ENCODE results near the gene IGSF9.

The IGSF9 gene

GRCh38 chr1:159973350-159973940, 28.0 kb upstream of the IGSF9 start:
- no peak for DNase-seq

DNA sequence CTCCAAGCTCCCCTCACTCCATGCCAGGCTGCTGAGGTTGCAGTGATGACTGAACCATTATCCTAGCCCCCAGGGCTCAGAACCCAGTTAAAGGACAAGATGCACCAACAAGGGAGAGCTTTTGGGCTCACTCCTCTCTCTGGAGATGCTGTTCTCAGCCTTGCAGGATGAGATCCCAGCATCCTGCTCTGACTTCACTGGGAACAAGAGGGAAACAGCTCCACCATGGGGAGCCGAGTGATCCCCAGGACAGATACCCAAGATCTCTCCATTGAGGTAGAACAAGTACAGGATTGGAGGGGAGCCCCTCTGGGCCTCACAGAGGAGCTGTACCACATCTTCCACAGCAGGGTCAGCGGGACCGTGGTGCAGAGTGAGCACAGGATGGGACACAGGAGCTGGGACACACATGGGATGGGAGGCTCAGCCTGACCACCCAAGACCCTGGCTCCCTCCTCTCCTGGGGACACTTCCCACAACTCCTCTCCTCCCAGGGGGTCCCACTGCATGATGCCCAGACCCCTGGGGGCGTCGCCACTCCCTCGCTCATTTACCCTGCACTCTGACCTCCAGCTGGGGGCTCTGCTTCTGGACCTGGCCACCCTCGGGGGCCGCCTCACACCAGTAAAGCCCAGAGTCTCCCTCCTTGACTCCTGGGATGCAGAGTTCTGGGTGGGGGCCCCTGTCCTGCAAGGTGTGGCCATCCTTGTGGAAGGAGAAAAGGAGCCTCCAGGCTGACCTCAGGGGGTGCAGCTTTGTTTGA, 27.2 kb upstream of the IGSF9 start:
- no peak for DNase-seq

GRCh38 chr1:159970932-159971342, 25.5 kb upstream of the IGSF9 start:
- DNase-seq = no peak

DNA sequence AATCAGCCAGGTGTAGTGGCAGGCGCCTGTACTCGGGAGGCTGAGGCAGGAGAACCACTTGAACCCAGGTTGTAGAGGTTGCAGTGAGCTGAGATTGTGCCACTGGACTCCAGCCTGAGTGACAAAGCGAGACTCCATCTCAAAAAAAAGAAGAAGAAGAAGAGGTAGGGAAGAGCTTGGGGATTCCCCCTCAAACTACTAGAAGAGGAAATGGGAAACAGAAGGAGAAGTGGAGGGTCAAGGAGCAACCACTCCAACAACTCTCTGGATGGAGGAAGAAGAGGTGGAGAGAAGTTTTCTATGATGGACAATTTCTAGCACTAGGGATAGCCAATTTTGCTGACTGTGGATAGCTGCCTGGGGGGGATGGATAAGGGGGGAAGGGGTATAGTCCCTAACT, 23.5 kb upstream of the IGSF9 start:
- no peak for DNase-seq

GRCh38 chr1:159965263-159965662, 19.9 kb upstream of the IGSF9 start:
- no peak for DNase-seq

GRCh38 chr1:159964144-159964543, 18.7 kb upstream of the IGSF9 start:
- DNase-seq = no peak

- DNase-seq = no peak
These were observed 16.8 kb upstream of the IGSF9 start for GRCh38 chr1:159962176-159962575.

DNA sequence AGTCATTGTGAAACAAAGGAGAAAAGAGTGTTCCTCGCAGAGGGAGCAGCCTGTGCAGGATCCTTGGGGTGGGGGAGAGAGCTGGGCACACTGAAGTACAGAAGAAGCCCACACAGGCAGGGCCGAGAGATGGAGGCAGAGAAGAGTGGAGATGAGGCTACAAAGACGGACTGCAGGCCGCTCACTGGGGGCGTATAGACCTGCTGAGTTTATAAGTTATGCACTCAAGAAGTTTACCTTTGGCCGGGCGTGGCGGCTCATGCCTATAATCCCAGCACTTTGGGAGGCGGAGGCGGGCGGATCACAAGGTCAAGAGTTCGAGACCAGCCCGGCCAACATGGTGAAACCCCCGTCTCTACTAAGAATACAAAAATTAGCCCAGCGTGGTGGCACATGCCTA, 16.2 kb upstream of the IGSF9 start:
- DNase-seq = no peak

DNA sequence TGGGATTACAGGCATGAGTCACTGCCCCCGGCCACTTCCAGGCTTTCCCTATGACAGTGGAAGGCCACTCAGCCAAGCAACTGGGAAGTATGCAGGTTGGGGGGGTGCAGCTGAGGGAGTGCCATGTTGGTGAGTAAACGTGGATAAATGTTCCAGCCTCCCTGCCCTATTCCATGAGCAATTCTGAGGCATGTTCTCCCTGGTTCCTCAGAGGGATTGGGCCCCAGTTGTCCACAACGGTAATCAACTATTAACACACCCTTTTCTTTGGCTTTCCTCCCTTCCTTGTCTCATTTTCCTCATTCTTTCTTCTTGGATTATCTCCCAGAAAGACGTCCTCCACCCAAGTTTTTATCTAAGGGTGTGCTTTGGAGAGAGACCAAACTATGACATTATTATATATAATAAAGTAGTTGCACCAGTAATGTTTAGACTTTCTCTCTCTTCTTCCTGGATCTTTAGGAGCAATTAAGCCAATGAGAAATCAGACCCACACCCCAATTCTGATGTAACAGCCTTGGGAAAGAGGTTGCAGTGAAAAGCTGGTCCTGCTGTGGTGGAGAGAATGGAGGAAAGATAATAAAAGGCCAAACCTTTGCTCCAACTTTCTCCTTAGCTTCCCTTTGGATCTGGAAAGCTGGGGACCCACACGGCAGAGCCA, 15.4 kb upstream of the IGSF9 start:
- no peak for DNase-seq

GRCh38 chr1:159959451-159959850, 14.0 kb upstream of the IGSF9 start:
- no peak for DNase-seq

DNA sequence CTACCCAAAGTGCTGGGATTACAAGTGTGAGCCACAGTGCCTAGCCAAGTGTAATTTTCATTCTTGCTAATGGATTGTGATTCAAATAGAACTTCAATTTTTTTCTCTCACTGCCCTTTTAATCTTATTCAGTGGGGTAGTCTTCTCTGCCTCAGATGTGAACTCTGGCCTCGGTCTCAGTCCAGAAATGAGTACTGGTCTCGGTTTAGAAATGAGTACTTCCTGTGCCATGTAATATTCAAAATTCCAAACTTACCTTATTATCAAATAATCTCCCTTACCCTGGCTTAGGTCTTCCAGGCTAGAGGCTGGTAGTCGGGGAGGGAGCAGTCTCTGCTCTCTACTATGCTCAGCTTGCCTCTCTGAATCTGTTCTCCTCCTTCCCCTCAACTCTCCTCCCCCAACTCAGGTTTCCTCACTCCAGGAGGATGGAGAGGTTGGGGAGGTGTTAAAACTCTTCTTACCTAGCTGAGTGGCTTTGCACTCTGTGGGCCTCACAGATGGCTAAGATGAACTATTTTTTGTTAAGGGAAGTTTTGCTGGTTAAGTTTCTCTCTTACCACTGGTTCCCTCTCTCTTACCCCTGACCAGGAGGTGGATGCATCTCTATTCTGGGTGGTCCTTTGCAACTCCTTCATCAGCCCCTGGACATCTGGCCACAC, 13.4 kb upstream of the IGSF9 start:
- DNase-seq = no peak

DNA sequence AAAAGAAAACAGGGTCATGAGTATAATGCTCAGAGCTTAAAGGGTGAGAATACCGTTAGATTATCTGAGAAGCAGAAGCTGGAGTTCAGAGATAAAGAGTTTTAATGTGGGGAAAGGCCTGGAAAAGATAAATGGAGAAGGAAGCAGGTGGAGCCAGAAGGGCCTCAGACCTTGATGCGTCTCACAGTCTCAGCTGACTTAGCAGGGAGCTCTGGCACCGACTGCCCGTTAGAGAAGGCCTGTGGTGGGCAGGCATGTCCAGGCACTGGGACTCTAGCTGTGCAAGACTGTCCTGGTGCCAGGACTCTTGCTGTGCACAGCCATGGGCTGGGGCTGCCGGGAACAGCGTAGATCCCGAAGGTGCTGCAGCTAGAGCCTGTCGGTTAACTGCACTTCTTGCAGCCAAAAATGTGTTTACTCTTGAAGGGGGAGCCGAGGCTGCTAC, 12.4 kb upstream of the IGSF9 start:
- no peak for DNase-seq

DNA sequence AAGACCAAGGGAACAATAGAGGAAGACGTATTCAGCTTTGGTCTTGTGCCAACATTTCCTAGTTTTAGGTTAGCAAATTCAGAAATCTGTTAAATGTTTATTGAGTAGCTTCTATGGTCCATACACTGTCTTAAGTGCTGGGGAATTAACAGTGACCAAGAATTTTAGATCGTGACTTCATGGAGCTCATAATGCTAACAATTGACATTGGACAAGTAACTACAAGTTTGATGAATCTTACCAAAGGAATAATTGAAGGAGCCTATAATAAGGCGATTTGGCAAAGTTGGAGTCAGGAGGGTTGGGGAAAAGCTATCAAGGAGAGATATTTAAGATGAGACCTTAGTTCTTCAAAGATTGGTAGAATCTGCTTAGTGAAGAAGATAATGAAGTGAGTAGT, 10.0 kb upstream of the IGSF9 start:
- DNase-seq = no peak

GRCh38 chr1:159953536-159954515, 8.4 kb upstream of the IGSF9 start, which contains the start of gene SLAMF9:
SLAMF9 (minus strand) TSS chr1:159954237; CDS start chr1:159954137, 100 bp downstream.
- DNase-seq = no peak

DNA sequence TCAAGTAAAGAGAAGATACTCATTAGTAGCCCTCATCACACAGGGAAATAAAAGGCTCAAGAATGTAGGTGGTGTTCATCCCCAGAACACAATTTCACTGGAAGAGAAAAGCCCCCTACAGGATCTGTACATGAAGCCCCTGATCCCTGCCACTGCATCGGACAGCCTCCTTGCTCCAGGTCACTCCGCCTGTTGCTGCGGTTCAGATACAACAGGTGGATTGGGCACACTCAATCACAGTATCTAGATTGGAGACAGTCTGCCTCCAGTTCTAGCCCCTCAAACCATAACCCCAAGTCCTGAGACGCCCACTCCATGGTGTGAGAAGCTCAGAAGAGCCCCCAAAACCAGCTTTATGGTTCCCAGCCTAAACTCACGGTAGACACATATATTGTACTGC, 7.5 kb upstream of the IGSF9 start:
- no peak for DNase-seq

DNA sequence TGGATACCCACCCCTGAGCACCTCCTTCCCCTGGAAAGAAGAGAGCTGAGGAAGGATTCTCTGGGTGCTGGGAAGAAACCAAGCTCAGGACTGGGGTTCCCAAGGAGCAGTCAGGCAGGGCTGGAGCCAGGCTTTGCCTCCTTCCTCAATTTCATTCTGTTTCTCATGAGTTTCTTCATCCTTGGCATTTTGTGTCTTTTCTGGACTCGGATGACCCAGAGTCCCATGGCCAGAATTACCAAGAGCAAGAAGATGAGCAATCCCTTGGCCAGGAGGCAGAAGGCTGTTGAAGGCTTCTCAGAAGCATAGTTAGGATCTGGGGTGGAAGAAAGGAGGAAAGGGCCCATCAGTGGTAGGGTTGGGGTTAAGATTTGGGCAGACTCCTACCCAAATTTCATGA, 6.1 kb upstream of the IGSF9 start:
- no peak for DNase-seq

DNA sequence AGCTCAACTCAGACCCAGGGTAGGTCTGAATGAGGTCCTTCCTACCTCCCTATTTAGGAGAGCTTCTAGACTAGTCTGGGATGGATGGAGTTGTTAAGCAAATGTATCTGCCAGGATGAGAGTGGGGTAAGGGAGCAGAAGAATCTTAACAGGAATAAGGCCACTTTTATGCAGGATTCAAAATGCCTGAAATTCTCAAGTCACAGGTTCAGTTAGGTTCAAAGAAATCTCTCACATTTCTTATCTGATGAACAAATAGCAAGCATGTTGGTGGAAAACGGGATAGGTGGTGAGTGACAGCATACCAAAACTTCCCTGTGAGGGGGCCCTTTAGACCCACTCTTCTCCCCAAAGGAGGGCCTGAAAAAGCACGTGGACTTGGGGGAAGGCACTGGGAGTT, 5.6 kb upstream of the IGSF9 start:
- no peak for DNase-seq

- DNase-seq = no peak
These were observed 4.6 kb upstream of the IGSF9 start for GRCh38 chr1:159949981-159950381.

- no peak for DNase-seq
These were observed 3.7 kb upstream of the IGSF9 start for GRCh38 chr1:159949123-159949522.

GRCh38 chr1:159947942-159948341, 2.5 kb upstream of the IGSF9 start:
- no peak for DNase-seq

- no peak for DNase-seq
These were observed 1.1 kb upstream of the IGSF9 start for GRCh38 chr1:159946242-159947187.

Data from activated CD4-positive, CD25-positive, alpha-beta regulatory T cell (primary cell).